ENCODE data around the gene COX4I1. TPM values are rescaled to one million over a fixed set of nuclear protein-coding genes. Genes with fewer than 3 reads are reported as not detected.

The COX4I1 gene
- total RNA-seq, result 591 and 639 TPM in 2 replicates

GRCh38 chr16:85799497-85800320 is at the start of gene COX4I1, which contains the start of gene EMC8:
Gene COX4I1, plus strand, starts transcription at chr16:85799695. Its CDS starts 1,511 bp downstream, at chr16:85801206.
Gene EMC8, minus strand, starts transcription at chr16:85799544. Its CDS starts 249 bp downstream, at chr16:85799295.
- Histone ChIP-seq H3K27me3 (ENCODE audit: control insufficient read depth, insufficient read depth, low read length) (no peaks in the 10 kb centered on the region), H3K4me3 (ENCODE audit: low read depth, low read length) (peak within 1 kb of the TSS; percentile 97), H3K36me3 (ENCODE audit: control insufficient read depth, insufficient read depth, low read length) (peaks cover 27% of the 10 kb centered on the region)
- FAIRE-seq (no peak), DNase-seq (ENCODE audit: low read depth) (peak; percentile 76)
- TF ChIP-seq CTCF (IDR thresholded peaks at IDR 0.05; ENCODE audit: insufficient read depth, low read length, severe bottlenecking), result no peak

- TF ChIP-seq CTCF (IDR thresholded peaks at IDR 0.05; ENCODE audit: insufficient read depth, low read length, severe bottlenecking), result no peak
- Histone ChIP-seq H3K27me3 (ENCODE audit: control insufficient read depth, insufficient read depth, low read length) (no peaks in the 10 kb centered on the region), H3K4me3 (ENCODE audit: low read depth, low read length) (peak overlapping the region; percentile 69), H3K36me3 (ENCODE audit: control insufficient read depth, insufficient read depth, low read length) (peaks cover 3% of the 10 kb centered on the region)
- no peak for FAIRE-seq
- peak; percentile 61 for DNase-seq (ENCODE audit: low read depth)
Observed at GRCh38 chr16:85749771-85750145, 49.7 kb upstream of the COX4I1 start.

GRCh38 chr16:85750146-85750826 is 49.2 kb upstream of the COX4I1 start:
- no peak for TF ChIP-seq CTCF (IDR thresholded peaks at IDR 0.05; ENCODE audit: insufficient read depth, low read length, severe bottlenecking)
- FAIRE-seq (no peak), DNase-seq (ENCODE audit: low read depth) (no peak)
- peaks cover 1% of the 10 kb centered on the region for H3K36me3 ChIP-seq (ENCODE audit: control insufficient read depth, insufficient read depth, low read length)
- peak overlapping the region; percentile 69 for H3K4me3 ChIP-seq (ENCODE audit: low read depth, low read length)
- H3K27me3 ChIP-seq (ENCODE audit: control insufficient read depth, insufficient read depth, low read length), result no peaks in the 10 kb centered on the region

DNA sequence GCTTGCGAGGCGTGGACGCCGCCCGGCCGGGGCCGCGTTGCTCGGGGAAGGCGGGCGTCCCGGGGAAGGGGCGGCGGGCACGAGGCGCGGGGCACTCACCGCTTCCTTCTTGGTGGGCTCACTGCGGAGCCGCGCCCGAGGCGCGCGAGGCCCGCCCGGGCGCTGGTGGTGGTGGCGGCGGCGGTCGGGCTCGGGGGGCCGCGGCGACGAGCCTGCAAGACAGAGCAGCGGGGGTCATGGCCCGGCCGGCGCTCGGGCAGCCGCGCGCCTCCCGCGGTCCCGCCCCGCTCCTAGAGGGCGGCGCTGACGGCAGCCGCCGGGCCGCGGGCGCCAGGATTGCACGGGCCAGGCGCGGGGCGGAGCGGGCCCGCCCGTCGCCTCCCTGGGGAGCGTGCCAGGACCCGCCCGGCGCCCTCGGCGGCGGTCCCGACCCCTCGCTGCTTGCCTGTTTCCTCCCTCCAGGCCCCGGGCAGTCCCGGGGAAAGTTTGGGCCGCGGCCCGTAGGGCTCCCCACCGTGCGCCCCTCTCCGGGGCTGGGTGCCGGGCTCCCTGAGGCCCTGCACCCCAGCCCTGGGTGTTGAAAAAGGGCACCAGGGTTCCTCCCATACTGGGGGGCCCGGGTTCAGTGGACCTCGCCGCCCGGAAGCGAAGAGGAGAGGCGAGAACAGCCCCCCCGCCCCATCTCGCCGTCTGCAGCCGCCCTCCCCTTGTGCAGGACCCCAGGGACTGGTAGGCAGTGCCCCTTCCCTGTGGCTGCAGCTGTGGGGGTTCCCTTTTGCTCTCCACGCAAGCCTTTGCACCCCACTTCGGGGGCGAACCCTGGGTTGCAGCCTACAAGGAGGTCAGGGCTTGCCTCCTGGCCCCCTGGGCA is 48.4 kb upstream of the COX4I1 start, which contains the start of gene C16orf74:
C16orf74 (minus strand) TSS at position 270 of the 871 bp plus-strand sequence. CDS start 15,879 bp downstream, outside the sequence.
- H3K4me3 ChIP-seq (ENCODE audit: low read depth, low read length), result peak within 1 kb of the TSS; percentile 69
- TF ChIP-seq CTCF (IDR thresholded peaks at IDR 0.05; ENCODE audit: insufficient read depth, low read length, severe bottlenecking), result no peak
- FAIRE-seq, result no peak
- peaks cover 1% of the 10 kb centered on the region for H3K36me3 ChIP-seq (ENCODE audit: control insufficient read depth, insufficient read depth, low read length)
- peak; percentile 58 for DNase-seq (ENCODE audit: low read depth)
- no peaks in the 10 kb centered on the region for H3K27me3 ChIP-seq (ENCODE audit: control insufficient read depth, insufficient read depth, low read length)

DNA sequence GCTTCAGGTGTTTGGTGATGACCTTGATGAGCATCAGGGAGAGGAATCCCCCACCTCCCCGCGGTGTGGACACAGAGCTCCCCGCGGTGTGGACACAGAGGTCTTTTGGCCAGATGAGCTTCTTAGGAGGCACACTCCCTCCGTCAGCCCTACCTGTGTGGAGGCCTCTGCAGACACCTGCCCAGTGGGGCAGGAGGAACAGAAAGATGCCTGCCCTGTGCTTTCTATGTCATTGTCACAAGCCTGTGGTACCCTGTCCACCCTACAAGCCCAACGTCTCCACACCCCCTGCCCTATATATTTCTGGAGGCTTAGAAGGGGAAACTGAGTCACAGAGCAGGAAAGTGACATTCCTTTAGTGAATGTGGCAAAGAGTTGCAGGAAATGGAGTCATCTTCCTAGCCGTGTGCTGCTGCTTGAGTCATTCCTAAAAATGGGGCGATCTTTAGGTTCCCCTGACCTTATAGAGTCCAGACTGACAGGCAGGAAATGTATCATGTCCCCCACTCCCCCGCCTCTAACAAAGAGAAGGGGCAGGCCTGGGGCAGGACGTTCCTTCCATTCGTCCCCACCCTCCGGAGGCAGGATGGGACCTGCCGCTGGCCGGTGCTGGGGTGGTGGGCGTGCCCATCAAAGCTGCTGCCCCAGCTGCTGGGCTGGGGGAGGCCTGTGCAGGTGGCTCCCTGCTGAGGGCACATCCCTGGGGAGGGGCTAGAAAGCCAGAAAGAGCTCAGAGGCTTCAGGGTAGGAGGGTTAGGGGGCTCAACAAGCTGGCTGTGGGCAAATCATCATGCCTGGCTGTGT is 47.6 kb upstream of the COX4I1 start:
- H3K4me3 ChIP-seq (ENCODE audit: low read depth, low read length), result peak overlapping the region; percentile 69

More for the DNA sequence above, 47.6 kb upstream of the COX4I1 start:
- TF ChIP-seq CTCF (IDR thresholded peaks at IDR 0.05; ENCODE audit: insufficient read depth, low read length, severe bottlenecking), result no peak
- DNase-seq (ENCODE audit: low read depth), result peak; percentile 95
- peak; percentile 93 for FAIRE-seq
- Histone ChIP-seq H3K36me3 (ENCODE audit: control insufficient read depth, insufficient read depth, low read length) (peaks cover 1% of the 10 kb centered on the region), H3K27me3 (ENCODE audit: control insufficient read depth, insufficient read depth, low read length) (no peaks in the 10 kb centered on the region)
